HG02943 (cell line): ENCODE measurements around the gene NIT2.
A peak's percentile ranks its signal among the peaks of the same experiment; 100 is the strongest.

Source experiments
- ATAC-seq: cut with Tn5 transposase; IDR thresholded peaks from one replicate; pipeline ENCODE4 v1.9.1; 2021; ENCODE audit warnings: mild to moderate bottlenecking, low read depth, moderate library complexity; ENCODE audit not compliant: unreplicated experiment

Gene NIT2

DNA sequence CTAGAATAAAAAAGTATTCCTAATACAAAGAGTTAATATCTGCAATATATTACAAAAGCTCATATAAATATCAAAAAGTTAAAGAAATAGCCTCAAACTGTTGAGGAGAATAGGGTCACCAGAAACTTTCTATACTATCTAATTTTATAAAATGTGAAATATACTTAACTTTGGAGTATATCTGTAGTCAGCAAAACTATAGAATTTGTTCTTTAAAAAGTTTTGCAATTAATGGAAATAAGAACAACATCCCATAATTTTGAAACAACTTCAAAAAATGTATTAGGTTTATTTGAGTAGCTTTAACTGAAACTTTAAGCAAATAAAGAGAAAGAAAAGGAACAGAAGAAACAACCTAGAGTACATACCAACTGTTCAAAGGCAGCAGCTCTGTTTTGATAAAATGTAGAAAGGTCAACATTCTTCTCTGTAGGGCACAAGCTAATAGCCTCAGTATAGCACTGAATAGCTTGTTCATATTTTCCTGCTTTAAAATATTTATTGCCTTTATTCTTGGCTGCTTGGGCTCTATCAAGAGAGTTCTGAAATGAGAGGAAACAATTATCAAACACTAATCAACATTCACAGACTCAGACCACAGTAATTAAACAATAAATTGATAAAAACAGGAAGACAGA lies 52.0 kb downstream of the NIT2 start:
- no peak for ATAC-seq

DNA sequence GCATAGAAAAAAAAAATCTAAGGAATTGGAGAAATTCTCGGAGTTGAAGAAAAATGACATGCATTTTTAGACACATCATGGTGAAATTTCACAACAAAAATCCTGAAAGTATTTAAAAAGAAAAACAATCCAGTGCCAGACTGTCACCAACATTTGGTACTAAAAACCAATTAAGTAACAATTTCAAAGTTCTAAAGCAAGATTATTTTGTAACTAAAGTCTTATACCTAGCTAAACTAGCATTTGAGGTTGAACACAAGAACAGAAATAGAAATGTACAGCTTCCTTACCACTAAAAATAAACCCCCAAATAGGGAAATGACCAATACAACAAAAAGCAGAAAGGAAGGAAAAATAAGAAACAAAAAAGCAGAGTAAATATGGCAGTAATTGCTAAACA lies 54.5 kb downstream of the NIT2 start:
- ATAC-seq, result no peak

DNA sequence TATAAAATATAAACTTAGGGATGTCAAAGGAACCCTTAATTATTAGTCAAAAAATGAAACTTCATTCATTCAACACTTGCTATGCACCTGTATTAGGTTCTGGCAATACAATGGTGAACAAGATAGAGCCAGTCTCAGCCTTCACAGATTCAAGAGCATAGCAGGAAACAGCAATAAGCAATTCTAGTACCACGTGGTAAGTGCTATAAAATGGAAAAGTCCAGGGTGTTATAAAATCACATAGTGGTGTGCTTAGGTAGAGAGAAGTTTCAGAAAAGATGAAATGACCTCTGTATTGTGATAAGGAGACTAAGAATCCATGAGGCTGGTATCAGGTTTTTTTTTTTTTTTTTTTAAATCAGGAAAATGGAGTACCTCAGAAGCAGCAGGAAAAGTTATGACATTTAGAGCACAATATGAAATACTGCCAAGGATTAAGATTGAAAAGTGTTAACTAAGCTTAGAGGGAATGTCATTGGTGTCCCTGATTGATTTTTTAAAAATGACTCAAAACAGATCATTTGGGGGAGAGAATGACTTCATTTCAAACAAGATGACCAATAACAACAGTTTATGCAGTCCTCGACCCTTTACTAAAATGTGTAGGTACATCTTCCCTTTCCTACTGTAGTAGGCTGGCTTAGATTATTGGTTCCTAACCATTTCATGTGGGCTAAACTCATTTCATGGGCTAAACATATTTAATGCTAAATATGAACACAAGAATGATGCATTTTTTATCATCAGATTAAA lies 61.3 kb downstream of the NIT2 start:
- ATAC-seq, result no peak

DNA sequence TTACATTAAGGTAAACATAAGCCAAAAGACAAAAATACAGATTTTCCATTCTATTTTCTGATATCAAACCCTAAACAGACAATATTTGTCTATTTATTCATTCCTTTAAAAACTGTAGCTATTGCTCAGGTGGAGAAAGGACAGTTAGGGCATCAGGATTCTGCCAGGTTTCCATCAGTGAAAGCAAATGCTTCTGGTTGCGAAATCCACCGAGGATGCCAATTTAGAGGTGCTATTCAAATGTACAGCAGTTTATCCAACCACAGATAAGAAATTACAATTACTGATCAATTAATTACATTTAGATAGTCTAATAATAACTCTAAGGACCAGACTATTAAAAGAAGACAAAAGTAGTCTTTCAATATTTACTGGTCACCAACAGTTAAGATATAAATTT lies 62.4 kb downstream of the NIT2 start:
- ATAC-seq, result no peak

DNA sequence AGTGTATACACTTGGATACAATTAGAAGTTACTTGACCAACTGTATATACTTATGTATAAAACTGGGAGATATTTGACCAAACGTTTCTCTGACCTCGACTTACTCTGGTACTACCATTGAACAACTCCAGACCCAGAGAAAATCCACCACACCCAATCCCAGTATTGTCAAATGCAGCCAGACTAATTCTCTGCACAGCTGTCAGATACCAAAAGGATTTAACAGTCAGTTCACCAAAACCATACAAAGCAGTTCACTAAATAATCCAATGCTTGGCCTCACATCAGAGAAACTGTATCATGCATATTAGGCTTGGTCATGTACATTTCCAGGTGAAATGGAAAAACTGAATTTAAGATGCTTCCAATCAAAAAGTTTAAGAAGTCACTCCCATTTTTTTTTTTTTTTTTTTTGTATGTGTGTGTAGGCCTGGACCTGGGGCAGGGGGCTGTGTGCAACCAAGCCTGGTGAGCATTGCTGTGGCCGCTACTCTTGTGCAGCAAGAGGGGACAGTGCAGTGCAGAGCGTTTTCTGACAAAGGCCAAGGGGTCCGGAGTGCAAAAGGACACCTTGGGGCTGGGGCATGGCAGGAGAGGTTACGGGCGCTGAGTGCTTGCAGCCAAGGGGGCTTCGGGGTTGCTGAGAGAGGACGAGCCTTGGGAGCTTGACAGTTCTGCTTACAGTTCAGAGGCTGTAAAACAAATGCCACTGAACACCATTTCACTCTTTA lies 64.9 kb downstream of the NIT2 start:
- no peak for ATAC-seq

DNA sequence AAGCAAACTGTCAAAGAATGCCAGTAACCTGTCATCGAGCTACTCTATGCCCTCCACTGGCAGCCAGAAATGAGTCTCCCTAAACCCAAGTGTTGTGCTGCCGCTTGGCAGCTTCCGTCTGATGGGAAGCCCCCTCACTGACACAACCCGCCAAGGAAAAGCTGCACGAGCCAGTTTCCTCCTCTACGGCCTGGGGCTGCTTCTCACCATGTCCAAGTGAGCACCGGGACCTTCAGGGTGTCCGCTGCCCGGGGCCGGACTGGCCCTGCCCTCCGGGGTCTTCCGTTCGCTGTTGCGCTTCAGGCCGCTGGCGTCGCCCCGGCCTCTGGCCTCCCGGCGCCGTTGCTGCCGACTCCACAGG lies 65.8 kb downstream of the NIT2 start:
- ATAC-seq, result peak; percentile 5

DNA sequence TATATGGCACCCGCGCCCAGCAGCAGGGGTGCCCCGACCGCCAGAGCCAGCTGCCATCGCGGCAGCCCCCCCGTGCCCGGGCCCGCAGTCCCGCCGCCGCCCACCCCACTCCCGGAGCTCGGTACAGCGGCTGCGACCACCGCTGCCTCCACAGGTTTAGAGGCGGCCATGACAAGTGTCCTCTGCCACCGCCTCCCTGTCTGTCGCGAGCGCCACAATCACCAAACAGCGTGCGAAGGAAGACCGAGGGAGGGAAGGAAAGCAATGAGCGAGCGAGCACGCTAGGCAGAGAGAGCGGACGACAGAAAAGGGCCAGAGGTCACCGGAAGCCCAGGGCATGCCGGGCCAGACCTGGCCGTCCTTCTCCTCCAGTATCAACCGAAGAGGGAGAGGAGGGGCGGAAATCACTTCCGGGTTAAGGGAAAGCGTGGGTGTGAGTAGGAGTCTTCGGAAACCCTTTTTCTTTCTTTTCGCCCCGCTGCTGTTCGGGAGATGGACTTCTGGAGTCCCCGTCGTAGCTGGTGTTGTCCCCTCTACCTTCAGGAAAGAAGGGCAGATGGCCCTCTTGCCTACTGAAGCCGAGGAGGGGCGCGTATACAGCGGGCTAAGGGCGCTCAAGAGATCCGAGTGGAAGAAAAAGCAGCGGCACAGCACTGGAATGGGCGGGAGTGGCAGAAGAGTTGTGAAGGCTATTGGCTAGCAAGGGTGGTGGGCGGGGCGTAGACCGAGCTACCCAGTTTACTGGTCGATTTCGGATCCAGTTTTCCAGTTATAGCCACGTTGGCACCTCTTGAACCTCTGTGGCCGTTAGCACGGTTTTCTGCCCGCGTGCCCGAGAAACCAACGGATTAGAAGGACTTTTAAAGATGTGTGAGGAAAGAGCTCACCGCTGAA lies 66.5 kb downstream of the NIT2 start, which contains the start of the genes LNP1 and TOMM70:
Gene LNP1 (plus strand): TSS at position 760 of the 894 bp plus-strand sequence. CDS start 28,191 bp downstream, outside the sequence.
Gene TOMM70 (minus strand): TSS at position 310 of the 894 bp plus-strand sequence. CDS start 140 bp downstream, at position 170.
- peak; percentile 94 for ATAC-seq

DNA sequence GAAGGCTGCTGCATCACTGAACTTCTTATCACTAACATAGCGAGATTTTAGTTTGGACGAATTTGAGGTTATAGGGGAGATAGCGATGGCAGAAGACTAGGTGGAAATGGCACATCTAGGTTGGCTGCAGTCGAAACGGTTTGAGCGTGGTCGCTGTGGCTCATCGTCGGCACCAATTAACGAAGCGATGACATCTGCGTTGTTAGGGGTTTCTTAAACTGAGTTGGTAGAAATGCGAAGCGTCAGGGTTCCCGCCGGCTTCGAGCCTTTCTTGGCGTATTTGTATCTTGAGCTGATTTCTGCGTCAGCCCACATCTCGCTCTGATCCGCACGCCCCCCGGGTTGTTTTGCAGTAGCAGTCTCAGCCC lies 67.1 kb downstream of the NIT2 start:
- peak; percentile 11 for ATAC-seq

DNA sequence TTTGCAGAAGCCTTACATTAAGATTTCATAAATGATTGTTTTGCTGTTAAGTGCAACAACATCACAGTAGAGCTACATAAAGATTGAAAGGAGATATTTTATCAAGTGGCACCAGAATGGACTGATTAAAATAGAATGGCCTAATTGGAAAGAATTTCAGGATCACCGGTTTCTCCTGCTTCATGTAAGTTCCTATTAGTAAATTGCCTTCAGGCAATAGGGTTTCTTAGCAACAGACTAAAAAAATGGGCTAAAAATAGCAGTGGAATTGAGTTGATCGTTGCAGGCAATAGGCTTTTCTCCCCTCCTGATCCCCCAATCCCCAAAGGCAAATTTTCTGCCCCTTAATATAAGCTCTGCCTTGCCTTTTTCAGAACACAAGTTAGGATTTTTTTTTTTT lies 67.7 kb downstream of the NIT2 start:
- ATAC-seq, result no peak

DNA sequence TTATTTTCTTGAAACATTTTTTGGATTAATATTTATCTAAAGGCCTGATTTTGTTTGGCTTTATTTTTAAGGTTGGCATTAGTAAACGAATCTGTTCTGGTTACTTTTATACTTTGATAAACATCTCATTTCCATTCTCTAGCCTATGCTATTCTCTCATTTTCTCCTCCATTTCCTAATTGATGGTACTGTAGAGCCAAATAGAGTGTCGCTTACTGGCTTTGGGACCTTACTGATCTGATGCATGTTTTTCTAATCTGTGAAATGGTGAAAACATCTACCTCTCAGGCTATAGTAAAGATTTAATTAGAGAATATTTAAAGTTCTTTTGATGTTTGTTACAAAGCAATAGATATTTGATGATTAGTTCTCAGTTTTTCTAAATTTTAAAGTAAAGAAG lies 68.3 kb downstream of the NIT2 start:
- ATAC-seq, result no peak

DNA sequence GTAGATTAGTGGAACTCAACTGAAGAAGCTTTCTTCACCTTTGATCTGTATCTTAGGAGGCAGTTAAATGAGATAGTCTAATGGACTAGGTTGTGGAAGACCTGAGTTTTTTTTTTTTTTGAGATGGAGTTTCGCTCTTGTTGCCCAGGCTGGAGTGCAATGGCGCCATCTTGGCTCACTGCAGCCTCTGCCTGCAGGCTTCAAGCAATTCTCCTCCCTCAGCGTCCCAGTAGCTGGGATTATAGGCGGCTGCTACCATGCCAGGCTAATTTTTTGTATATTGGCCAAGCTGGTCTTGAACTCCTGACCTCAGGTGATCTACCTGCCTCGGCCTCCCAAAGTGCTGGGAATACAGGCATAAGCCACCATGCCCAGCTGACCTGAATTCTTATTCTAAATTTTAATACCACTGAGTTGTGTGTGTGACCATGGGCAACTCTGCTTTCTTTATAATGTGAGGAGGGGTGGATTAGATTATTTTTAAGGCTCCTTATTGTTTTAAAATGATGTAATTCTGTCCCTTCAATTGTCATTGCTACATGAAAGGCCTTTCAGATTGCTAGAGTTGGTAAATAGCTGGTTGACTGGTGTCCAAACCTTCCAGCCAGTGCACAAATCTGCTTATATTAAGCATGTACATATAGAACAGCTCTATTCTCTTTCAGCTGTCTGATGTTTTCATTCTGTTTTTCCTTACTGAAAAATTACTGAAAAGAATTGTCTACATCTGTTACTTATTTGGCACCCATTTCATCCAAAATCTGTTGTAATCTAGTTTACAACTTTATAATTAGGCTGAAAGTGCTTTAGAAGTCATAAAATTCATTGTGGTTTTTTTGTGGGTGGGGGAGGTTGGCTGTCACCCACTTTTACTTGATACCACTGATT lies 69.0 kb downstream of the NIT2 start:
- no peak for ATAC-seq

DNA sequence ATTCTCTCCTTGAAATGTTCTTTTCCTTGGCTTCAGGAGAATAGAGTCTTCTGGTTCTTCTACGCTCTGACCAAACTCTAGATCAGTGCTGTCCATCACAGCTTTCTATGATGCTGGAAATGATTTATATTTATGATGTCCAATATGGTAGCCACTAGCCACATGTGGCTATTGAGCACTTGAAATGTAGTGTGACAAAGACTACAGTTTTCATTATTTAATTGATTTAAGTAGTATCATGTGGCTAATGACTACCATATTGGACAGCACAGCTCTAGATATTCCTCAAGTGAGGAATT lies 69.6 kb downstream of the NIT2 start:
- no peak for ATAC-seq

DNA sequence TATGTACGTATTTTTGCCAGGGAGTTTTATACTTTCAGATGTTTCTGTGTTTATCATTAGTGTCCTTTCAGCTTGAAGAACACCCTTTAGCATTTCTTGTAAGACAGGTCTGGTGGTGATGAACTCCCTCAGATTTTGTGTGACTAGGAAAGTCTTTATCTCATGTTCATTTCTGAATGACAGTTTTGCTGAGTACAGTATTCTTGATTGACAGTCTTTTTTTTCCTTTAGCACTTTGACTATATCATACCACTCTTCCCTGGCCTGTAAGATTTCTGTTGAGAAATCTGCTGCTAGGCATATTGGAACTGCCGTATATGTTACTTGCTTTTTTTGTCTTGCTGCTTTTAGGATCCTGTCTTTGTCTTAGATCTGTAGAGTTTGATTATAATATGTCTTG lies 72.6 kb downstream of the NIT2 start:
- ATAC-seq, result no peak

DNA sequence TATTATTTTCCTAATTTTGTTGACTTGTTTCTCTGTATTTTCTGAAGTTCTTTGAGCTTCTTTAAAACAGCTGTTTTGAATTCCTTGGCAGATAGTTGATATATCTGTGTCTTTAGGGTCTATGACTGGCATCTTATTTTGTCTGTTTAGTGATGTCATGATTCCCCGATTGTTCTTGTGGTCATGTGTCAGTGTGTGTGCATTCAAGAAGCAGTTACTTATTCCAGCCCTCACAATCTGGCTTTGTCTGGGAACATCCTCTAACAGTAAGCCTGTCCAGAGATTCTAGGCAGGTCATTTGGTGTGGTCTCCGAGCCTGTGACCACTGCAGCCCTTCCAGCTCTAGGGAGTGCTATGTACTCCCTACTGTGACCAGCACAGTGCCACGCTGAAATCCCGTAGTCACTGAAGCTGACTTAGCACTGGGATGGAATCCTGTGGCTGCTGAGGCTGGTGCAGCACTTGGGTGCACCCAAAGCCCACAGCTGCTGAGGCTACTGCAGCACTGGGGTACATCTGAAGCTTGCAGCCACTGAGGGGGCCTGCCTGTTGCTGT lies 73.5 kb downstream of the NIT2 start:
- no peak for ATAC-seq
